Body of pancreas (tissue), 4 donors: ENCODE data around the gene ACVRL1. TPM values are rescaled to one million over a fixed set of nuclear protein-coding genes. Genes with fewer than 3 reads are reported as not detected.
A peak's percentile ranks its signal among the peaks of the same experiment; 100 is the strongest.

Experiments
- ATAC-seq: fragments of 150-250 bp; one replicate; pipeline ENCODE4 v1.9.1; 2016
- DNase-seq, 4 donors: peaks; one replicate each; pipeline ENCODE4 v3.0.0-alpha.2; 2019
- H3K27ac ChIP-seq, 4 donors: fragments of 200-600 bp; sonication (generic); 1 replicate in 3 of 4; 2 replicates in 1 of 4; pipeline versions ENCODE4 v1.5.1 to v1.6.1; 2016 to 2019; ENCODE audit warnings: mild to moderate bottlenecking in 1 of 4, mixed read lengths in 1 of 4, moderate library complexity in 1 of 4
- H3K27me3 ChIP-seq, 2 donors: fragments of 200-600 bp; sonication (generic); one replicate each; pipeline ENCODE4 v1.6.0; 2016; ENCODE audit warnings: mild to moderate bottlenecking in 1 of 2
- H3K36me3 ChIP-seq, 2 donors: fragments of 200-600 bp; sonication (generic); replicated peaks in 1 of 2; 2 replicates each; pipeline ENCODE4 v1.5.1; 2016; ENCODE audit warnings: low read depth in 2 of 2; ENCODE audit not compliant: insufficient read depth in 1 of 2
- H3K4me1 ChIP-seq: fragments of 200-600 bp; sonication (generic); one replicate; pipeline ENCODE4 v1.6.0; 2016
- H3K4me3 ChIP-seq, 2 donors: fragments of 200-600 bp; sonication (generic); 1 replicate in 1 of 2; 2 replicates in 1 of 2; pipeline ENCODE4 v1.5.1; 2016 to 2019
- H3K9me3 ChIP-seq, 3 donors: fragments of 200-600 bp; sonication (generic); 1 replicate in 2 of 3; 2 replicates in 1 of 3; pipeline ENCODE4 v1.5.1; 2016
- POLR2A ChIP-seq, 3 donors: fragments of 450-650 bp; IDR thresholded peaks; one replicate each; pipeline ENCODE4 v1.6.1; 2016; ENCODE audit warnings: antibody characterized with exemption in 3 of 3, mild to moderate bottlenecking in 2 of 3
- WGBS, 2 donors: methylation state at CpG; one replicate each; pipeline ENCODE4 v1.1.5; 2017; 5-methylcytosine and 5-hydroxymethylcytosine counted together
- intact Hi-C: fragments of 100-400 bp; cut with DNase I; formaldehyde crosslinking; loops from one replicate; pipeline ENCODE4 v1.15.1; 2023
- total RNA-seq, 2 donors: library from RNA; depleted of rRNA; stranded (reverse); fragments of >200 nt; gene quantifications; one replicate each; pipeline ENCODE4 v1.1.0, GENCODE V29; 2016
- TF ChIP-seq, protein P1 (sequence below), 7 experiments: fragments of 450-650 bp in 4 of 7; fragments of 200-600 bp in 3 of 7; sonication (generic) in 3 of 7; IDR thresholded peaks; one replicate each; pipeline ENCODE4 v1.5.1; 2016 to 2019; ENCODE audit warnings: antibody characterized with exemption in 7 of 7

ACVRL1 gene
- total RNA-seq, 2 donors from 2014 or later: 37.1 to 93.9 TPM

DNA sequence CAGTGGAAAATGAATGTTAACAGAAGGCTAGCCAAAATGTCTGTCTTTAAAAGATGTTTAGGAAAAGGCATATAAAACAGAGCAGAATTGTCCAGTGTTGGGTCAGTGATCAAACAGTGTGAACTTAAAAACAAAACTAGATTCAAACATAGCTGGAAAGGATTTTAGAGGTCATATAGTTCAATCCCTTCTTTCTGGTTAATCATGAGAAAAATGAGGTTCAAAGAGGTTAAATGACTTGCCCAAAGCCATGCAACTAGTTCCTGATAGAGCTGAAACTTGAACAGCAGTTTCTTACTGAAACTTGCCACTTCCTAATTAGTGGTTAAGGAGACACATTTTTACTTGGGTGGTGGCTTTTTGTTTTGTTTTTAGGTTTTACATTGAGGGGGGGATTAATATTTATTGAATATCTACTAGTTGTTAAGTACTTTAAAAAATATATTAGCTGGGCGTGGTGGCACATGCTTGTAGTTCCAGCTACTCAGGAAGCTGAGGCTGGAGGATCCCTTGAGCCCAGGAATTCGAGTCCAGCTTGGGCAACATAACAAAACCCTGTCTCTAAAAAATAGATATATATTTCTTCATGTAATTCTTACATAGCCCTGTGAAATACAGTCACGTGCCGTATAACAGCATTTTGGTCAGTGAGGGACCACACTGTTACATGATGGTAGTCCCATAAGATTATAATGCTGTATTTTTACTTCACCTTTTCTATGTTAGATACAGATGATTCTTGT lies 64.5 kb downstream of the ACVRL1 start:
- 42 to 61% methylated on average over 4 of the region's 4 CpGs for WGBS, 2 donors
- intact Hi-C loops: loop anchor here (5.0 kb wide), 1 partner anchor 50 kb away; no protein-coding TSS in a partner anchor
- H3K4me1 ChIP-seq: peaks cover 79% of the 10 kb centered on the region

DNA sequence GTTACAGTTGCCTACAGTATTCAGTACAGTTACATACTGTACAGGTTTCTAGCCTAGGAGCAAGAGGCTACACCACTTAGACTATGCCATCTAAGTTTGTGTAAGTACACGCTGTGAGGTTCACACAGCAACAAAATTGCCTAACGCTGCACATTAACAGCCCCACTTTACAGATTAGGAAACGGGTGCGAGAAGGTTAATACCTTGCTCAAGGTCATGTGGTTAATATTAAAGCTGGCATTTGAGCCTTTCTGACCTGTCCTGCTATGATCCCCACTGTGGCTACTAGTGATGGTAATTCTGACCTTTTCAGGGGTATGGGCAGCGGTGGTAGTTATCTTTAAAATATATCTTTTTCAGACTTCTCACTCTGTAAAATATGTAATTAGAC lies 65.1 kb downstream of the ACVRL1 start:
- intact Hi-C loops: loop anchor here (5.0 kb wide), 1 partner anchor 50 kb away; no protein-coding TSS in a partner anchor
- no peak for ATAC-seq
- 10 to 29% methylated on average over 5 of the region's 5 CpGs for WGBS, 2 donors
- Histone ChIP-seq H3K4me3 (no peak overlapping the region), H3K9me3 (no peaks in the 10 kb centered on the region), H3K27me3 (no peaks in the 10 kb centered on the region), H3K36me3 (peaks cover 0 to 3% of the 10 kb centered on the region in 2 donors), H3K4me1 (peaks cover 85% of the 10 kb centered on the region), H3K27ac (peak overlapping the region in 2 of 4 donors; percentile 61 to 69)
- TF ChIP-seq, protein P1, sequence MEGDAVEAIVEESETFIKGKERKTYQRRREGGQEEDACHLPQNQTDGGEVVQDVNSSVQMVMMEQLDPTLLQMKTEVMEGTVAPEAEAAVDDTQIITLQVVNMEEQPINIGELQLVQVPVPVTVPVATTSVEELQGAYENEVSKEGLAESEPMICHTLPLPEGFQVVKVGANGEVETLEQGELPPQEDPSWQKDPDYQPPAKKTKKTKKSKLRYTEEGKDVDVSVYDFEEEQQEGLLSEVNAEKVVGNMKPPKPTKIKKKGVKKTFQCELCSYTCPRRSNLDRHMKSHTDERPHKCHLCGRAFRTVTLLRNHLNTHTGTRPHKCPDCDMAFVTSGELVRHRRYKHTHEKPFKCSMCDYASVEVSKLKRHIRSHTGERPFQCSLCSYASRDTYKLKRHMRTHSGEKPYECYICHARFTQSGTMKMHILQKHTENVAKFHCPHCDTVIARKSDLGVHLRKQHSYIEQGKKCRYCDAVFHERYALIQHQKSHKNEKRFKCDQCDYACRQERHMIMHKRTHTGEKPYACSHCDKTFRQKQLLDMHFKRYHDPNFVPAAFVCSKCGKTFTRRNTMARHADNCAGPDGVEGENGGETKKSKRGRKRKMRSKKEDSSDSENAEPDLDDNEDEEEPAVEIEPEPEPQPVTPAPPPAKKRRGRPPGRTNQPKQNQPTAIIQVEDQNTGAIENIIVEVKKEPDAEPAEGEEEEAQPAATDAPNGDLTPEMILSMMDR (IDR thresholded peaks at IDR 0.05): no peak
- TF ChIP-seq POLR2A (IDR thresholded peaks at IDR 0.05): no peak
- DNase-seq: no peak

More for the DNA sequence above, 64.5 kb downstream of the ACVRL1 start:
- DNase-seq: no peak
- H3K4me3 ChIP-seq: no peak overlapping the region
- ATAC-seq: no peak
- TF ChIP-seq, protein P1 (IDR thresholded peaks at IDR 0.05): no peak
- TF ChIP-seq POLR2A (IDR thresholded peaks at IDR 0.05): no peak
- H3K27ac ChIP-seq: peak overlapping the region in 2 of 4 donors; percentile 61 to 69
- H3K36me3 ChIP-seq: peaks cover 0 to 3% of the 10 kb centered on the region in 2 donors
- H3K27me3 ChIP-seq: no peaks in the 10 kb centered on the region
- no peaks in the 10 kb centered on the region for H3K9me3 ChIP-seq

DNA sequence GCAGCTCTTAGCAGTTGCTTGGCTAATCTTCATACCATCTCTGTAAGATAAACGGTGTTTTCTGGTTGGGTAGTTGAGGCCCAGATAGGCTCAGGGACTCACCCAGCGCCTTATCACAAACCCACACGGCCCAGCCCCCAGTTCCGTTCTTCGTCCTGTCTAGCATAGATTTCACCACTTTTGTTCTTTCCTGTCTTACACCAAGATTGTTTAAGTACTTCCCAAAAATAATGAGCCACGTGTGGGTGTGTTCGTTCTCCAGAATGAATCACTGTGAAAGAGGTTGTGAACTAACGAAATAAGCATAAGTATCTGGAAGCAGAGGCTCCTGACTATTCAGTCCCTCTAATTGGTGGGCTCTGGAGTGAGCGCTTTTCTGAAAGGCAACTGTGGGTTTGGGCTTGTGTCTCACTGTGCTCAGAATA lies 65.6 kb downstream of the ACVRL1 start:
- Histone ChIP-seq H3K4me3 (no peak overlapping the region), H3K36me3 (peaks cover 0 to 3% of the 10 kb centered on the region in 2 donors), H3K27me3 (no peaks in the 10 kb centered on the region), H3K4me1 (peaks cover 85% of the 10 kb centered on the region), H3K27ac (peak overlapping the region in 2 of 4 donors; percentile 61 to 69), H3K9me3 (no peaks in the 10 kb centered on the region)
- ATAC-seq (no peak), DNase-seq (peak in 2 of 4 donors; percentile 44 to 62)
- no peak for TF ChIP-seq POLR2A (IDR thresholded peaks at IDR 0.05)
- TF ChIP-seq, protein P1 (IDR thresholded peaks at IDR 0.05): no peak
- WGBS, 2 donors: 11 to 20% methylated on average over 9 of the region's 9 CpGs
- intact Hi-C loops: loop anchor here (5.0 kb wide), 1 partner anchor 51 kb away; no protein-coding TSS in a partner anchor

Other genes with a start within 250 kb of the ACVRL1 start
- under 1 TPM; 0.33 to 0.52 TPM for gene FIGNL2, start 58.8 kb upstream of the ACVRL1 start, total RNA-seq
- gene ANKRD33, start 19.4 kb upstream of the ACVRL1 start, total RNA-seq: not detected
- gene ACVR1B, start 44.2 kb downstream of the ACVRL1 start, total RNA-seq: 10 to 100 TPM; 19.8 to 21.8 TPM
- 10 to 100 TPM in 1 of 2 donors, 1 to 10 TPM in 1; 7.0 to 19.4 TPM for gene TAMALIN, start 99.4 kb downstream of the ACVRL1 start, total RNA-seq
- 100 to 1,000 TPM in 1 of 2 donors, 10 to 100 TPM in 1; 36.6 to 253 TPM for gene NR4A1, start 143.9 kb downstream of the ACVRL1 start, total RNA-seq
- gene ATG101, start 162.5 kb downstream of the ACVRL1 start, total RNA-seq: 10 to 100 TPM; 25.7 to 25.9 TPM
- under 1 TPM; 0.26 to 0.66 TPM for gene SMIM41, start 172.2 kb downstream of the ACVRL1 start, total RNA-seq